Activated T-cell treated with anti-CD3 and anti-CD28 coated beads, Interleukin-2, amount 50 U/mL, for 24 hours (primary cell): ENCODE data around the gene TMED1.
"Not testable (repeated sequence)": the region's sequence is repeated elsewhere in the genome, so short reads cannot be mapped to it uniquely, and the experiment has no call there.

Source experiments
- DNase-seq: peaks from one replicate; pipeline ENCODE4 v3.0.0-alpha.2; 2020
- H3K27ac Mint-ChIP-seq: 2 replicates; pipeline ENCODE4 v1.8.0; 2020; ENCODE audit warnings: mild to moderate bottlenecking, mixed read lengths
- H3K27me3 Mint-ChIP-seq: 2 replicates; pipeline ENCODE4 v1.8.0; 2020; ENCODE audit warnings: mixed read lengths
- H3K36me3 Mint-ChIP-seq: 2 replicates; pipeline ENCODE4 v1.8.0; 2020; ENCODE audit warnings: low read depth, mixed read lengths
- H3K4me1 Mint-ChIP-seq: 2 replicates; pipeline ENCODE4 v1.8.0; 2020; ENCODE audit warnings: low read depth, mixed read lengths
- H3K4me3 Mint-ChIP-seq: 2 replicates; pipeline ENCODE4 v1.8.0; 2020; ENCODE audit warnings: mild to moderate bottlenecking, moderate library complexity, mixed read lengths
- H3K9me3 Mint-ChIP-seq: 2 replicates; pipeline ENCODE4 v1.8.0; 2020; ENCODE audit warnings: mixed read lengths

Gene TMED1

GRCh38 chr19:10870501-10870954 lies 34.5 kb upstream of the TMED1 start:
- no peak for DNase-seq
- H3K4me1 Mint-ChIP-seq, result peaks cover 28% of the 10 kb centered on the region
- peak overlapping the region; percentile 91 for H3K27ac Mint-ChIP-seq
- H3K36me3 Mint-ChIP-seq, result peaks cover 19% of the 10 kb centered on the region
- no peaks in the 10 kb centered on the region for H3K9me3 Mint-ChIP-seq
- H3K27me3 Mint-ChIP-seq, result no peaks in the 10 kb centered on the region
- H3K4me3 Mint-ChIP-seq, result peak overlapping the region; percentile 74

- H3K4me3 Mint-ChIP-seq, result peak overlapping the region; percentile 74
- DNase-seq, H3K9me3 Mint-ChIP-seq, H3K27me3 Mint-ChIP-seq, H3K27ac Mint-ChIP-seq: not testable (repeated sequence)
- H3K36me3 Mint-ChIP-seq, result peaks cover 16% of the 10 kb centered on the region
- peaks cover 27% of the 10 kb centered on the region for H3K4me1 Mint-ChIP-seq
Measured at GRCh38 chr19:10869872-10870311, 33.9 kb upstream of the TMED1 start.

GRCh38 chr19:10868872-10869547 lies 33.0 kb upstream of the TMED1 start:
- Mint-ChIP-seq H3K4me1 (peaks cover 34% of the 10 kb centered on the region), H3K4me3 (no peak overlapping the region), H3K9me3 (no peaks in the 10 kb centered on the region), H3K27me3 (no peaks in the 10 kb centered on the region), H3K27ac (no peak overlapping the region), H3K36me3 (peaks cover 12% of the 10 kb centered on the region)
- no peak for DNase-seq

- H3K27me3 Mint-ChIP-seq, result no peaks in the 10 kb centered on the region
- peaks cover 23% of the 10 kb centered on the region for H3K4me1 Mint-ChIP-seq
- H3K36me3 Mint-ChIP-seq, result no peaks in the 10 kb centered on the region
- H3K9me3 Mint-ChIP-seq, result no peaks in the 10 kb centered on the region
- DNase-seq, result no peak
- no peak overlapping the region for H3K4me3 Mint-ChIP-seq
- no peak overlapping the region for H3K27ac Mint-ChIP-seq
Measured at GRCh38 chr19:10866495-10866894, 30.5 kb upstream of the TMED1 start.

GRCh38 chr19:10864538-10864899 lies 28.5 kb upstream of the TMED1 start:
- Mint-ChIP-seq H3K27ac (peak overlapping the region; percentile 57), H3K4me3 (no peak overlapping the region), H3K27me3 (no peaks in the 10 kb centered on the region), H3K4me1 (peaks cover 16% of the 10 kb centered on the region), H3K36me3 (no peaks in the 10 kb centered on the region), H3K9me3 (no peaks in the 10 kb centered on the region)
- peak; percentile 88 for DNase-seq

- H3K36me3 Mint-ChIP-seq, result no peaks in the 10 kb centered on the region
- DNase-seq, result no peak
- H3K9me3 Mint-ChIP-seq, result no peaks in the 10 kb centered on the region
- no peak overlapping the region for H3K27ac Mint-ChIP-seq
- no peak overlapping the region for H3K4me3 Mint-ChIP-seq
- H3K27me3 Mint-ChIP-seq, result no peaks in the 10 kb centered on the region
- H3K4me1 Mint-ChIP-seq, result peaks cover 15% of the 10 kb centered on the region
Measured at GRCh38 chr19:10863107-10863717, 27.2 kb upstream of the TMED1 start.

- no peak overlapping the region for H3K27ac Mint-ChIP-seq
Measured at GRCh38 chr19:10862561-10863106, 26.6 kb upstream of the TMED1 start.

GRCh38 chr19:10861103-10861651 lies 25.2 kb upstream of the TMED1 start:
- Mint-ChIP-seq H3K27ac (no peak overlapping the region), H3K36me3 (no peaks in the 10 kb centered on the region), H3K4me1 (peaks cover 11% of the 10 kb centered on the region), H3K9me3 (no peaks in the 10 kb centered on the region), H3K27me3 (no peaks in the 10 kb centered on the region), H3K4me3 (no peak overlapping the region)
- peak; percentile 52 for DNase-seq

More at GRCh38 chr19:10862561-10863106, 26.6 kb upstream of the TMED1 start:
- no peak for DNase-seq
- H3K4me3 Mint-ChIP-seq, result no peak overlapping the region
- no peaks in the 10 kb centered on the region for H3K9me3 Mint-ChIP-seq
- H3K36me3 Mint-ChIP-seq, result no peaks in the 10 kb centered on the region
- peaks cover 11% of the 10 kb centered on the region for H3K4me1 Mint-ChIP-seq
- H3K27me3 Mint-ChIP-seq, result no peaks in the 10 kb centered on the region

GRCh38 chr19:10858204-10858828 lies 22.3 kb upstream of the TMED1 start:
- no peak overlapping the region for H3K27ac Mint-ChIP-seq
- H3K4me3 Mint-ChIP-seq, result no peak overlapping the region
- peak; percentile 50 for DNase-seq
- H3K9me3 Mint-ChIP-seq, result no peaks in the 10 kb centered on the region
- peaks cover 1% of the 10 kb centered on the region for H3K4me1 Mint-ChIP-seq
- H3K27me3 Mint-ChIP-seq, result no peaks in the 10 kb centered on the region
- H3K36me3 Mint-ChIP-seq, result no peaks in the 10 kb centered on the region

GRCh38 chr19:10856899-10857298 lies 20.9 kb upstream of the TMED1 start:
- not testable (repeated sequence) for H3K9me3 Mint-ChIP-seq, DNase-seq, H3K4me1 Mint-ChIP-seq, H3K36me3 Mint-ChIP-seq, H3K4me3 Mint-ChIP-seq, H3K27me3 Mint-ChIP-seq, H3K27ac Mint-ChIP-seq

- Mint-ChIP-seq H3K27ac (no peak overlapping the region), H3K4me1 (peaks cover 1% of the 10 kb centered on the region), H3K27me3 (no peaks in the 10 kb centered on the region), H3K4me3 (no peak overlapping the region), H3K9me3 (no peaks in the 10 kb centered on the region), H3K36me3 (no peaks in the 10 kb centered on the region)
- no peak for DNase-seq
Measured at GRCh38 chr19:10855879-10856522, 20.0 kb upstream of the TMED1 start.

GRCh38 chr19:10854350-10855089 lies 18.5 kb upstream of the TMED1 start:
- Mint-ChIP-seq H3K27ac (no peak overlapping the region), H3K9me3 (no peaks in the 10 kb centered on the region), H3K27me3 (no peaks in the 10 kb centered on the region), H3K36me3 (no peaks in the 10 kb centered on the region), H3K4me3 (no peak overlapping the region), H3K4me1 (peaks cover 1% of the 10 kb centered on the region)
- DNase-seq, result no peak

- Mint-ChIP-seq H3K4me3 (no peak overlapping the region), H3K36me3 (no peaks in the 10 kb centered on the region), H3K4me1 (peaks cover 8% of the 10 kb centered on the region), H3K27ac (no peak overlapping the region), H3K27me3 (peaks cover 2% of the 10 kb centered on the region), H3K9me3 (no peaks in the 10 kb centered on the region)
- no peak for DNase-seq
Measured at GRCh38 chr19:10852941-10853340, 16.9 kb upstream of the TMED1 start.
